BLaER1 (cell line): ENCODE results near the gene FAM120A.

Experiments used
- H3K27ac ChIP-seq: shearing (Covaris generic); formaldehyde crosslinking; 2 replicates; pipeline ENCODE4 v1.8.1; 2022
- H3K27me3 ChIP-seq: shearing (Covaris generic); formaldehyde crosslinking; 2 replicates; pipeline ENCODE4 v1.8.1; 2022
- H3K36me3 ChIP-seq: shearing (Covaris generic); formaldehyde crosslinking; 2 replicates; pipeline ENCODE4 v1.8.1; 2022
- H3K4me1 ChIP-seq: shearing (Covaris generic); formaldehyde crosslinking; 2 replicates; pipeline ENCODE4 v1.8.1; 2022
- H3K4me2 ChIP-seq: shearing (Covaris generic); formaldehyde crosslinking; 2 replicates; pipeline ENCODE4 v1.8.1; 2022
- H3K4me3 ChIP-seq: shearing (Covaris generic); formaldehyde crosslinking; 2 replicates; pipeline ENCODE4 v1.8.1; 2022
- H3K9ac ChIP-seq: shearing (Covaris generic); formaldehyde crosslinking; 2 replicates; pipeline ENCODE4 v1.8.1; 2022
- H3K9me3 ChIP-seq: shearing (Covaris generic); formaldehyde crosslinking; 2 replicates; pipeline ENCODE4 v1.8.1; 2022
- H4K20me1 ChIP-seq: shearing (Covaris generic); formaldehyde crosslinking; 2 replicates; pipeline ENCODE4 v1.8.1; 2022
- Cebpa-rat ChIP-seq: shearing (Covaris generic); IDR thresholded peaks from 2 replicates; pipeline ENCODE4 v1.8.1; 2022

The FAM120A gene

GRCh38 chr9:93579711-93580516, 128.4 kb downstream of the FAM120A start:
- H3K4me2 ChIP-seq: peak overlapping the region; percentile 98; the same call in 1 of the 2 replicates
- H3K9ac ChIP-seq: no peak overlapping the region

GRCh38 chr9:93580654-93581380, 129.3 kb downstream of the FAM120A start:
- H3K4me1 ChIP-seq: peaks cover 41% of the 10 kb centered on the region
- H3K9ac ChIP-seq: no peak overlapping the region
- H3K27ac ChIP-seq: no peak overlapping the region
- no peak for TF ChIP-seq Cebpa-rat
- no peak overlapping the region for H3K4me3 ChIP-seq
- H3K9me3 ChIP-seq: peaks cover 31% of the 10 kb centered on the region
- H3K36me3 ChIP-seq: peaks cover 23% of the 10 kb centered on the region
- H3K4me2 ChIP-seq: no peak overlapping the region
- peaks cover 60% of the 10 kb centered on the region for H4K20me1 ChIP-seq
- no peaks in the 10 kb centered on the region for H3K27me3 ChIP-seq

More at GRCh38 chr9:93579711-93580516, 128.4 kb downstream of the FAM120A start:
- Histone ChIP-seq H3K27me3 (no peaks in the 10 kb centered on the region), H3K36me3 (peaks cover 17% of the 10 kb centered on the region), H3K9me3 (peaks cover 22% of the 10 kb centered on the region), H3K4me3 (no peak overlapping the region), H4K20me1 (peaks cover 60% of the 10 kb centered on the region), H3K4me1 (peaks cover 46% of the 10 kb centered on the region), H3K27ac (no peak overlapping the region)
- TF ChIP-seq Cebpa-rat: no peak

- Histone ChIP-seq H3K9me3 (peaks cover 32% of the 10 kb centered on the region), H3K27ac (no peak overlapping the region), H3K4me2 (0 out of 2 replicates have a peak overlapping the region, but pooled peaks have one; percentile 10), H3K27me3 (no peaks in the 10 kb centered on the region), H4K20me1 (peaks cover 70% of the 10 kb centered on the region), H3K36me3 (peaks cover 23% of the 10 kb centered on the region), H3K4me1 (peaks cover 54% of the 10 kb centered on the region), H3K4me3 (no peak overlapping the region), H3K9ac (no peak overlapping the region)
- TF ChIP-seq Cebpa-rat: no peak
Measured at GRCh38 chr9:93582115-93582514, 130.6 kb downstream of the FAM120A start.

- Histone ChIP-seq H3K4me2 (0 out of 2 replicates have a peak overlapping the region, but pooled peaks have one; percentile 10), H3K9me3 (peaks cover 32% of the 10 kb centered on the region), H3K4me1 (peaks cover 57% of the 10 kb centered on the region), H3K9ac (no peak overlapping the region), H3K27me3 (no peaks in the 10 kb centered on the region), H4K20me1 (peaks cover 72% of the 10 kb centered on the region), H3K27ac (no peak overlapping the region), H3K36me3 (peaks cover 23% of the 10 kb centered on the region), H3K4me3 (no peak overlapping the region)
- no peak for TF ChIP-seq Cebpa-rat
Measured at GRCh38 chr9:93582550-93582949, 131.1 kb downstream of the FAM120A start.

- no peak overlapping the region for H3K4me3 ChIP-seq
- no peak overlapping the region for H3K4me2 ChIP-seq
- H4K20me1 ChIP-seq: peaks cover 72% of the 10 kb centered on the region
- peaks cover 23% of the 10 kb centered on the region for H3K36me3 ChIP-seq
- peaks cover 32% of the 10 kb centered on the region for H3K9me3 ChIP-seq
- peaks cover 61% of the 10 kb centered on the region for H3K4me1 ChIP-seq
- no peaks in the 10 kb centered on the region for H3K27me3 ChIP-seq
- TF ChIP-seq Cebpa-rat: no peak
- H3K27ac ChIP-seq: no peak overlapping the region
- H3K9ac ChIP-seq: no peak overlapping the region
Measured at GRCh38 chr9:93585259-93585658, 133.8 kb downstream of the FAM120A start.

DNA sequence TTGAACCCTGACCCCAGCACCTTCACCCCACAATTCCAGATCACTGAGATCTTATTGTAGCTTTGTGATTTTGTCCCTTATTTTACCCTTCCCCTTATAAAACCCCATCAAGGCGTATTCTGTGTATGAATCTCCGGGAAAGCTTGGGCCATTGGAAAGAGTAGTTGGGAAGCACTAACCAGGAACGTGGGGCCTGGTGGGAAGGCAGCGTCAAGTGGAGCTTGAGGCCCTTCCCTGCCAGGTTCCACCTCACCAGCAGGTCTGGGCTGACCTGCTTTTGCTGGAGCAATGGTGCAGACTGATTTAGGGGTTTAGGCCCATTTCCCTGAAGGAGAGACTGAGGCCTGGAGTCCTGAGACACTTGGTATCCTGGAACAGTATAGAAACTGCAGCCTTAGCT, 134.2 kb downstream of the FAM120A start:
- Histone ChIP-seq H4K20me1 (peaks cover 72% of the 10 kb centered on the region), H3K27ac (0 out of 2 replicates have a peak overlapping the region, but pooled peaks have one; percentile 69), H3K36me3 (peaks cover 23% of the 10 kb centered on the region), H3K9ac (no peak overlapping the region), H3K4me2 (peak overlapping the region; percentile 75), H3K4me3 (no peak overlapping the region), H3K9me3 (peaks cover 32% of the 10 kb centered on the region), H3K4me1 (peaks cover 64% of the 10 kb centered on the region), H3K27me3 (no peaks in the 10 kb centered on the region)
- no peak for TF ChIP-seq Cebpa-rat

GRCh38 chr9:93586290-93587057, 135.0 kb downstream of the FAM120A start:
- no peak for TF ChIP-seq Cebpa-rat
- Histone ChIP-seq H3K4me3 (no peak overlapping the region), H3K4me2 (peak overlapping the region; percentile 75), H4K20me1 (peaks cover 72% of the 10 kb centered on the region), H3K9me3 (peaks cover 32% of the 10 kb centered on the region), H3K27me3 (no peaks in the 10 kb centered on the region), H3K27ac (peak overlapping the region; percentile 69), H3K4me1 (peaks cover 68% of the 10 kb centered on the region), H3K9ac (peak overlapping the region; percentile 46; the same call in 1 of the 2 replicates), H3K36me3 (peaks cover 23% of the 10 kb centered on the region)

DNA sequence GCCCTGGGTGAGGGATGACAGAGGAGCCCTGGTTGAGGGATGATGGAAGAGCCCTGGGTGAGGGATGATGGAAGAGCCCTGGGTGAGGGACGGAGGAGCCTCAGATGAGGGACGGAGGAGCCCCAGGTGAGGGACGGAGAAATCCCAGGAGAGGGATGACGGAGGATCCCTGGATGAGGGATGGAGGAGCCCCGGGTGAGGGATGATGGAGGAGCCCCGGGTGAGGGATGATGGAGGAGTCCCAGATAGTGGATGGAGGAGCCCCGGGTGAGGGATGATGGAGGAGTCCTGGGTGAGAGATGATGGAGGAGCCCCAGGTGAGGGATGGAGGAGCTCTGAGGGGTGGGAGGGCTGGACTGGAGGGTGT, 135.8 kb downstream of the FAM120A start:
- peaks cover 72% of the 10 kb centered on the region for H3K4me1 ChIP-seq
- peaks cover 72% of the 10 kb centered on the region for H4K20me1 ChIP-seq
- H3K27me3 ChIP-seq: no peaks in the 10 kb centered on the region
- peaks cover 32% of the 10 kb centered on the region for H3K9me3 ChIP-seq
- peaks cover 23% of the 10 kb centered on the region for H3K36me3 ChIP-seq
- no peak for TF ChIP-seq Cebpa-rat
- peak overlapping the region; percentile 69 for H3K27ac ChIP-seq
- no peak overlapping the region for H3K9ac ChIP-seq
- H3K4me3 ChIP-seq: no peak overlapping the region
- no peak overlapping the region for H3K4me2 ChIP-seq

- Histone ChIP-seq H3K9me3 (peaks cover 31% of the 10 kb centered on the region), H3K4me2 (no peak overlapping the region; the same call in 1 of the 2 replicates), H3K27me3 (no peaks in the 10 kb centered on the region), H4K20me1 (peaks cover 72% of the 10 kb centered on the region), H3K4me1 (peaks cover 73% of the 10 kb centered on the region), H3K4me3 (no peak overlapping the region), H3K36me3 (peaks cover 23% of the 10 kb centered on the region), H3K27ac (0 out of 2 replicates have a peak overlapping the region, but pooled peaks have one; percentile 25), H3K9ac (no peak overlapping the region)
- no peak for TF ChIP-seq Cebpa-rat
Measured at GRCh38 chr9:93587651-93588347, 136.3 kb downstream of the FAM120A start.
